Fibroblast of villous mesenchyme (primary cell): ENCODE data around the gene MRPL55. TPM values are rescaled to one million over a fixed set of nuclear protein-coding genes. Genes with fewer than 3 reads are reported as not detected.

Source experiments
- DNase-seq: peaks from one replicate; pipeline ENCODE4 v3.0.0-alpha.2; 2010; ENCODE audit warnings: low read depth
- H3K4me3 ChIP-seq: 2 replicates; pipeline ENCODE4 v1.5.1; 2011; ENCODE audit warnings: low read depth, mild to moderate bottlenecking, low read length
- CTCF ChIP-seq: IDR thresholded peaks from 2 replicates; pipeline ENCODE4 v1.5.1; 2012; ENCODE audit warnings: low read depth, mild to moderate bottlenecking, low read length; ENCODE audit not compliant: insufficient read depth
- total RNA-seq: library from RNA; depleted of rRNA; stranded (reverse); fragments of >200 nt; gene quantifications from 2 replicates; pipeline ENCODE4 v1.2.3, GENCODE V29; 2012

The MRPL55 gene
- total RNA-seq, 1 donor, result 39.3 TPM

GRCh38 chr1:228100822-228101613 lies 8.1 kb downstream of the MRPL55 start:
- TF ChIP-seq CTCF, result no peak
- DNase-seq, result no peak
- no peak overlapping the region for H3K4me3 ChIP-seq

GRCh38 chr1:228099331-228099732 lies 9.8 kb downstream of the MRPL55 start:
- no peak overlapping the region for H3K4me3 ChIP-seq
- DNase-seq, result no peak
- no peak for TF ChIP-seq CTCF

- no peak for DNase-seq
- H3K4me3 ChIP-seq, result no peak overlapping the region
Measured at GRCh38 chr1:228098323-228098931, 10.7 kb downstream of the MRPL55 start.

GRCh38 chr1:228097333-228098081 lies 11.6 kb downstream of the MRPL55 start:
- H3K4me3 ChIP-seq, result no peak overlapping the region
- DNase-seq, result no peak
- TF ChIP-seq CTCF, result no peak

More at GRCh38 chr1:228098323-228098931, 10.7 kb downstream of the MRPL55 start:
- TF ChIP-seq CTCF, result no peak

- no peak overlapping the region for H3K4me3 ChIP-seq
- no peak for TF ChIP-seq CTCF
- no peak for DNase-seq
Measured at GRCh38 chr1:228096416-228097332, 12.4 kb downstream of the MRPL55 start.

GRCh38 chr1:228095938-228096337 lies 13.2 kb downstream of the MRPL55 start:
- TF ChIP-seq CTCF, result no peak
- H3K4me3 ChIP-seq, result no peak overlapping the region
- no peak for DNase-seq
